SK-N-DZ (cell line): ENCODE results near the gene KCNQ1.

Experiments used
- DNase-seq: peaks from one replicate; pipeline ENCODE4 v3.0.0-alpha.2; 2015; ENCODE audit warnings: low spot score

The KCNQ1 gene

GRCh38 chr11:2577991-2578928 is 133.5 kb downstream of the KCNQ1 start:
- no peak for DNase-seq

- DNase-seq, result no peak
Measured at GRCh38 chr11:2578929-2579270, 134.1 kb downstream of the KCNQ1 start.

GRCh38 chr11:2579315-2580060 is 134.7 kb downstream of the KCNQ1 start:
- no peak for DNase-seq

- DNase-seq, result no peak
Measured at GRCh38 chr11:2580061-2580421, 135.2 kb downstream of the KCNQ1 start.

GRCh38 chr11:2580571-2581001 is 135.8 kb downstream of the KCNQ1 start:
- no peak for DNase-seq

GRCh38 chr11:2581151-2581930 is 136.5 kb downstream of the KCNQ1 start:
- DNase-seq, result no peak

GRCh38 chr11:2581931-2582350 is 137.1 kb downstream of the KCNQ1 start:
- no peak for DNase-seq

- DNase-seq, result no peak
Measured at GRCh38 chr11:2582351-2582945, 137.6 kb downstream of the KCNQ1 start.

GRCh38 chr11:2582946-2583604 is 138.3 kb downstream of the KCNQ1 start:
- DNase-seq, result no peak

- DNase-seq, result no peak
Measured at GRCh38 chr11:2583605-2583958, 138.8 kb downstream of the KCNQ1 start.

- no peak for DNase-seq
Measured at GRCh38 chr11:2584434-2584811, 139.6 kb downstream of the KCNQ1 start.

GRCh38 chr11:2584812-2585565 is 140.2 kb downstream of the KCNQ1 start:
- no peak for DNase-seq

GRCh38 chr11:2585566-2586086 is 140.8 kb downstream of the KCNQ1 start:
- no peak for DNase-seq

GRCh38 chr11:2586087-2586792 is 141.4 kb downstream of the KCNQ1 start:
- no peak for DNase-seq

GRCh38 chr11:2586793-2587131 is 142.0 kb downstream of the KCNQ1 start:
- no peak for DNase-seq

- DNase-seq, result no peak
Measured at GRCh38 chr11:2587132-2587930, 142.5 kb downstream of the KCNQ1 start.

- no peak for DNase-seq
Measured at GRCh38 chr11:2587976-2588748, 143.4 kb downstream of the KCNQ1 start.
